Stomach (tissue), 4 donors: ENCODE measurements around the gene TNRC6C.

Experiments
- CTCF ChIP-seq, 7 experiments: fragments of 450-650 bp in 4 of 7; fragments of 200-600 bp in 3 of 7; sonication (generic) in 3 of 7; IDR thresholded peaks; one replicate each; pipeline ENCODE4 v1.5.1; 2016 to 2019; ENCODE audit warnings: antibody characterized with exemption in 7 of 7, control low read depth in 2 of 7, mild to moderate bottlenecking in 1 of 7
- POLR2AphosphoS5 ChIP-seq, 3 donors: sonication (generic); formaldehyde crosslinking; IDR thresholded peaks; one replicate each; pipeline ENCODE4 v1.6.1; 2016; ENCODE audit warnings: antibody characterized with exemption in 3 of 3

- TF ChIP-seq CTCF (IDR thresholded peaks at IDR 0.05) (no peak), POLR2AphosphoS5 (IDR thresholded peaks at IDR 0.05) (no peak)
Observed at GRCh38 chr17:78037280-78037679, 78.8 kb downstream of the TNRC6C start.
